ENCODE measurements around the gene SUB1.

The SUB1 gene

DNA sequence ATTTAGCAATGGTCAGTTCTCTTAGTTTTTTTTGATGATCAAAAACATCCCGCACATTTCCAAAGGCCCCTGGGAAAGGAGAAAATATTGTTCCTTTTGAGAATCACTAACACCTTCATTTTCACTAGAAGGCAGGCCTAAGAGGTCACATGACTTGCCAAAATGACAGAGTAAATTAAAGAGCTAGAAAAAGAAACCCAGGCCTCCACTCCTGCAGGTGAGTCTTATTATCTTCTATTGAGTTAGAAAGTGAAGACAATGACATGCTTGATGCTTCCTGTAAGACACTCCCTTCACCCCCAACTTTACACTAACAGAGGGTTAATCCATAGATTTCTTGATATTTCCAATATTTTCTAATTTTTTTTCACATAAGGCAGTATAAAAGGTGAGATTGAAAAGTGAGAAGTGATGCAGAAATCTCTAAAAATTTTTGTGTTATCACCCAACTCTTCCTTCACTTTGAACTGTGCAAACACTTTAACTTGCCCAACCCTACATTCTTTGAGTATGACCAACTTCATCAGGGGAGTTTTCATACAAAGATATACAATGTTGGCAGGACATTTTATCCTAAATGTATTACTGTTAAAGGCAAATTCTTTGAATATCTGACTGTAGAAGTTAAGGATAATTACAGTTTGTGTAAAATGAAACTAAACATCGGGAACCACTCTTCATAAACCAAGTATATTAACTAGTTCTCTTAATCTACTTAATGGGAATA is 57.1 kb downstream of the SUB1 start:
- DNase-seq (ENCODE audit: low spot score), result no peak

GRCh38 chr5:32645246-32645645 is 59.9 kb downstream of the SUB1 start:
- DNase-seq (ENCODE audit: low spot score), result no peak

- no peak for DNase-seq (ENCODE audit: low spot score)
Observed at GRCh38 chr5:32646061-32646969, 61.0 kb downstream of the SUB1 start.

DNA sequence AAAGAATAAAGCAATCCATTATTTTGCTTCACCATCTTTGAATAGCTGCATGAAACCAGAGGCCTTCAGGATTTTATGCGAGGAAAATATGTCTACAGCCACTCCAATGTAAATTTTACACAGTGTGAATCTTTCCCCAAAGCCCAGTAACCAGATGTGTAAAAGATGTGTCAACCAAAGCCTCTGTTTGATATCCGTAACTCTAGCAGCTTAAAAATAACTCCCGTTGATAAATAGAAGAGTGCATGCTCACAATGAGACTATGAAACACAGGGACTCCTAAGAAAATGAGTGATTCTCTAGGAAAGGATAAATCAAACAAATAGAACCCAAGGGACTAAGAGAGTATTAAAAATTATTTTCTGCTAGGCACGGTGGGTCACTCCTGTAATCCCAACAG is 65.7 kb downstream of the SUB1 start:
- DNase-seq (ENCODE audit: low spot score), result no peak

DNA sequence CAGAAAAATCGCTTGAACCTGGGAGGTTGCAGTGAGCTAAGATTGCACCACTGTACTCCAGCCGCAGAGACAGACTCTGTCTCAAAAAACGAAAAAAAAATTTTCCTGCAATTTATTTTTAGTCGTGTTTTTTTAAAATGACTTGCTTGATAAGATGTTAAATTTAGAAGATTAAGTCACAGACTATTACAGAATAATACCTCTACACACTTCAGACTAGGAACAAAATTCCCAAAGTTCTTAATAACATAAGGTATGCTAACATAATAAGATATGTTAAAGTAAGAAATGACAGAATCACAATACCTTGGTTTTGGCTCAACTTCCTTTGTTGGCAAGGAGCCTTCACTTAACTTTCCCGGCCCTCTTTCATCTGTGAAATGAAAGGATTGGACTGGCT is 66.3 kb downstream of the SUB1 start:
- no peak for DNase-seq (ENCODE audit: low spot score)
